T-cell (primary cell): Measurements from ENCODE around the gene RAB4A. TPM values are rescaled to one million over a fixed set of nuclear protein-coding genes. Genes with fewer than 3 reads are reported as not detected.

Experiments used
- ATAC-seq, 4 experiments: fragments of 200-7000 bp in 3 of 4; fragments of 150-1000 bp in 1 of 4; cut with Tn5 transposase; replicated peaks in 1 of 4; 1 replicate in 3 of 4; 2 replicates in 1 of 4; pipeline ENCODE4 v1.10.0; 2021; ENCODE audit warnings: moderate library complexity in 3 of 4, mild to moderate bottlenecking in 2 of 4, moderate number of reproducible peaks in 1 of 4
- CTCF ChIA-PET, 2 donors: fragments of 300-600 bp; sonication (Branson Sonifier 250); formaldehyde crosslinking; loops; one replicate each; lab custom pipeline; 2022; ENCODE audit warnings: antibody characterized with exemption in 2 of 2; lab: Charles Lee
- POLR2A ChIA-PET, 2 donors: fragments of 300-600 bp; sonication (Branson Sonifier 250); formaldehyde crosslinking; loops; one replicate each; lab custom pipeline; 2022; ENCODE audit warnings: antibody characterized with exemption in 2 of 2; lab: Charles Lee
- DNase-seq, 35 experiments: peaks; one replicate each; pipeline versions ENCODE4 v3.0.0 to v3.0.0-alpha.2; 2013 to 2023
- H3K27ac ChIP-seq: one replicate; pipeline ENCODE4 v1.5.1; 2013; ENCODE audit warnings: low read length
- H3K27me3 ChIP-seq, 2 experiments: replicated peaks in 1 of 2; 1 replicate in 1 of 2; 2 replicates in 1 of 2; pipeline versions ENCODE4 v1.6.1 to v1.7.0; 2013; ENCODE audit warnings: low read length in 1 of 2, mixed read lengths in 1 of 2; ENCODE audit not compliant: control insufficient read depth in 2 of 2, insufficient read depth in 2 of 2; ENCODE audit errors: extremely low read depth in 1 of 2
- H3K36me3 ChIP-seq, 2 donors: 1 replicate in 1 of 2; 2 replicates in 1 of 2; pipeline versions ENCODE4 v1.6.1 to v1.7.0; 2013; ENCODE audit warnings: low read length in 1 of 2; ENCODE audit not compliant: control insufficient read depth in 2 of 2, insufficient read depth in 1 of 2; ENCODE audit errors: extremely low read depth in 1 of 2
- H3K4me1 ChIP-seq, 2 experiments: 1 replicate in 1 of 2; 2 replicates in 1 of 2; pipeline versions ENCODE4 v1.6.1 to v1.7.0; 2013; ENCODE audit warnings: low read length in 2 of 2, mixed read lengths in 1 of 2; ENCODE audit not compliant: insufficient read depth in 2 of 2, control insufficient read depth in 1 of 2; ENCODE audit errors: extremely low read depth in 1 of 2
- H3K4me3 ChIP-seq, 2 donors: 1 replicate in 1 of 2; 2 replicates in 1 of 2; pipeline versions ENCODE4 v1.5.1 to v1.7.0; 2013; ENCODE audit warnings: mild to moderate bottlenecking in 2 of 2, low read length in 1 of 2, moderate library complexity in 1 of 2; ENCODE audit not compliant: control insufficient read depth in 1 of 2; ENCODE audit errors: extremely low read depth in 1 of 2
- H3K9me3 ChIP-seq: 2 replicates; pipeline ENCODE4 v1.7.0; 2013
- H3K27ac Mint-ChIP-seq, 2 donors: one replicate each; pipeline ENCODE4 v1.8.0; 2020 to 2021; ENCODE audit warnings: mild to moderate bottlenecking in 2 of 2, mixed read lengths in 2 of 2
- H3K27me3 Mint-ChIP-seq, 2 donors: one replicate each; pipeline ENCODE4 v1.8.0; 2021 to 2022; ENCODE audit warnings: mixed read lengths in 2 of 2
- H3K36me3 Mint-ChIP-seq: one replicate; pipeline ENCODE4 v1.8.0; 2021; ENCODE audit warnings: mixed read lengths
- H3K4me1 Mint-ChIP-seq, 3 donors: one replicate each; pipeline ENCODE4 v1.8.0; 2020 to 2022; ENCODE audit warnings: mixed read lengths in 3 of 3, mild to moderate bottlenecking in 1 of 3
- H3K4me3 Mint-ChIP-seq, 3 donors: one replicate each; pipeline ENCODE4 v1.8.0; 2020 to 2022; ENCODE audit warnings: mild to moderate bottlenecking in 3 of 3, mixed read lengths in 3 of 3, moderate library complexity in 3 of 3
- H3K9me3 Mint-ChIP-seq, 3 donors: one replicate each; pipeline ENCODE4 v1.8.0; 2020 to 2022; ENCODE audit warnings: mixed read lengths in 3 of 3
- WGBS: methylation state at CpG from one replicate; pipeline ENCODE4 v1.1.5; 2013; ENCODE audit warnings: missing lambda C conversion rate; ENCODE audit not compliant: insufficient coverage; 5-methylcytosine and 5-hydroxymethylcytosine counted together
- total RNA-seq, 35 experiments: library from RNA in 6 of 35; stranded (reverse) in 6 of 35; fragments of 120-200 nt in 1 of 35; gene quantifications; one replicate each; pipeline versions ENCODE4 v1.2.1 to v1.2.4 and lab custom pipeline; 2013 to 2026

RAB4A gene
- total RNA-seq, 5 donors from 2014 or later (not counting 1 experiment from before 2014, with no cell fraction given), result 25.4 to 52.1 (median 44.6) TPM

DNA sequence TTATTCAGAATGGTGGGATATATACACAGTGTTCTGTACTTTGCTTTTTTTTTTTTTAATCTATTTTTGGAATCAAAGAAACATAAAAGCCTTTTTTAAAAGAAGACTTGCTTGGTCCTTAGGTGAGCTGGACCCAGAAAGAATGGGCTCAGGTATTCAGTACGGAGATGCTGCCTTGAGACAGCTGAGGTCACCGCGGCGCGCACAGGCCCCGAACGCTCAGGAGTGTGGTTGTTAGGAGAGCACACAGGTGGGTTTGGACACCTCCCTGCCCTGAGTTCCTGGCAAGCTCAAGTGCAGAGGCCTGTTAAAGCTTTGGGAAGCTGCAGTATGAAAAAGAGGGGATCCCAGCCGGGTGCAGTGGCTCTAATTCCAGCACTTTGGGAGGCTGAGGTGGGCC lies 31.8 kb downstream of the RAB4A start:
- Histone ChIP-seq H3K4me3 (no peak overlapping the region), H3K4me1 (no peaks in the 10 kb centered on the region), H3K36me3 (peaks cover 0 to 49% of the 10 kb centered on the region in 2 donors), H3K9me3 (no peaks in the 10 kb centered on the region), H3K27me3 (no peaks in the 10 kb centered on the region), H3K27ac (no peak overlapping the region)
- ATAC-seq (no peak), DNase-seq (no peak)
- WGBS, result 100% methylated on average over 5 of the region's 8 CpGs
- ChIA-PET POLR2A (no interaction called here), CTCF (no interaction called here)
- Mint-ChIP-seq H3K4me3 (no peak overlapping the region), H3K27ac (no peak overlapping the region), H3K4me1 (peaks cover 0 to 13% (median 9%) of the 10 kb centered on the region in 3 donors), H3K36me3 (peaks cover 50% of the 10 kb centered on the region), H3K27me3 (no peaks in the 10 kb centered on the region), H3K9me3 (no peaks in the 10 kb centered on the region)

DNA sequence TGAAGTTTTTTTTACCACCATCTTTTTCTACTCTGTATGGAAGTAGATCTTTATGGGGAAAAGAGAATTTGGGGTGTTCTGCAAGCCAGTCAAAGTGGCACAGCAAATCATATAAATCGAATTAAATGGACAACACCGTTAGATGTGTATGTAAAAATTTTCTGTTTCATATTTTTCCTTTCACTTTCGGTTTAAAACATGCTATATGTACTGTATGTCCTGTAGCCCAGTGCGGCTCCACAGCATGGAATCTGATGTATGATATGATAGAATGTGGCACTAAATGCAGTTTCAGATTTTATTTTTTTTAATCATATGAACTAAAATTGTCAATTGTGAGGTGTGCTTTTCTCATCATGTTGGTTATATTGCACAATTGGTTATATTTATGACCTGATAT lies 32.9 kb downstream of the RAB4A start:
- ChIA-PET CTCF (no interaction called here), POLR2A (interaction anchor here in 1 of 2 donors (0.7 kb wide), 1 partner anchor 28 kb away, joined by 4 read pairs; no protein-coding TSS in a partner anchor)
- H3K27ac Mint-ChIP-seq, result no peak overlapping the region
- DNase-seq (no peak), ATAC-seq (no peak)
- H3K27me3 Mint-ChIP-seq, result no peaks in the 10 kb centered on the region
- no peaks in the 10 kb centered on the region for H3K9me3 Mint-ChIP-seq
- H3K4me3 Mint-ChIP-seq, result no peak overlapping the region
- peaks cover 57% of the 10 kb centered on the region for H3K36me3 Mint-ChIP-seq
- H3K27ac ChIP-seq, result no peak overlapping the region
- H3K9me3 ChIP-seq, result no peaks in the 10 kb centered on the region
- no peaks in the 10 kb centered on the region for H3K27me3 ChIP-seq
- H3K4me1 ChIP-seq, result no peaks in the 10 kb centered on the region
- peaks cover 0 to 53% of the 10 kb centered on the region in 2 donors for H3K36me3 ChIP-seq
- H3K4me3 ChIP-seq, result no peak overlapping the region
- WGBS, result no CpG with 5 or more reads among the region's 4 CpGs
- H3K4me1 Mint-ChIP-seq, result peaks cover 0 to 13% (median 9%) of the 10 kb centered on the region in 3 donors

DNA sequence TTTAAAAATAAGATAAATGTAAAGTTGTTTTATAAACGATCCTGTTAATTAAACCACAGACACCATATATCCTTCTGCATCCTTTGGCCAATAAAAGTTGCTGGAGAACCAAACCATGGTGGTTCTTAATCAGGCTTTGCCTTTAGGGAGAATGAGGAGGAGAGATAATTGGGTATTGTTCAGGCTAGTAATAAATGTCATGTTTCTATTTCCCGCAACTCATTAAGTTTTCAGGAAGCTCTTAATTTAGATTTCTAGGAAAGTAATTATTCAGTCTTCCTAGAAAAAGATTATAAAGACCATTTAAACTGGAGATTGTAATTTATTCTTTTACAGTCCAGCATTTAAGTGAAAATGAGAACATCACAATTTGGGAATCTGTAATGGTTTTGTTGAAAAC lies 34.5 kb downstream of the RAB4A start:
- no peak overlapping the region for H3K4me3 Mint-ChIP-seq
- H3K36me3 ChIP-seq, result peaks cover 0 to 42% of the 10 kb centered on the region in 2 donors
- peaks cover 51% of the 10 kb centered on the region for H3K36me3 Mint-ChIP-seq
- ATAC-seq (no peak), DNase-seq (no peak)
- ChIA-PET POLR2A (no interaction called here), CTCF (no interaction called here)
- no peaks in the 10 kb centered on the region for H3K9me3 ChIP-seq
- no peak overlapping the region for H3K27ac Mint-ChIP-seq
- no peak overlapping the region for H3K4me3 ChIP-seq
- no peak overlapping the region for H3K27ac ChIP-seq
- WGBS, result no CpG with 5 or more reads among the region's 2 CpGs
- no peaks in the 10 kb centered on the region for H3K9me3 Mint-ChIP-seq
- no peaks in the 10 kb centered on the region for H3K4me1 ChIP-seq
- peaks cover 0 to 13% (median 9%) of the 10 kb centered on the region in 3 donors for H3K4me1 Mint-ChIP-seq
- H3K27me3 ChIP-seq, result no peaks in the 10 kb centered on the region
- no peaks in the 10 kb centered on the region for H3K27me3 Mint-ChIP-seq

DNA sequence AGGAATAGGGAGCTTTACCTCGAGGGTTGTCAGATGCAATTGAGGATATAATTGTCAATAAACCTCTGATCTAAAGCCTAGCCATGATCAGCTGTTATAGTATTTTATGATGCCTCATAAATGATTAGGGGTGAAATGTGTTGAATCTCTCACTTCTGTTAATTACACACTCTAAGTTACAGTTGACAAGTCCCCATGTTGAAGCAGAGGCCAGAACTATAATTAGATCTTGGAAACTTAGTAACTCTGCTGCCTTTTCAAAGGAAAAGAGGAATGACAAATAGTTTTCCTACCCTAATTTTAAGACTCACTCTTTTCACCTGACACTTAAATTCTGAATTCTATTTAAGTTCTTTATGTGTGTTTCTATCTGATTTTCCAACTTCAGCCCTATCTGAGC lies 38.2 kb downstream of the RAB4A start:
- WGBS, result no CpG with 5 or more reads among the region's 1 CpG
- POLR2A ChIA-PET, result no interaction called here

DNA sequence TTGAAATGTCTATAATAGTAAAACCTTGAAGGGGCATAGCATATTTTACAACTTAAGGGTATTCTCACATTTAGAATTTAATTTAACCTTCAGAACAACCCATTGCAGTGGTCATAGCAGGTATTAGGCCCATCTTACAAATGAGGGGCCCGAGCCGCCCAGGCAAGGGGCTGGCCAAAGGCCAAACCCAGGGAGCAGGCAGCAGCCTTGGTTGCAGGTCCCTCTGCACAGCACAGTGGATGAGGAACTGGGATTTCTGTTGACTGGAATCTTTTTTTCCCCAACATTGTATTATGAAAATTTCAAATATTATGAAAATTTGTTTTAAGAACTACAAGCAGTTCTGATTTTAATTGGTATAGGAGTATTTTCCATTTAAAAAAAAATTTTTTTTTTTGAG lies 38.8 kb downstream of the RAB4A start:
- ChIA-PET POLR2A (no interaction called here), CTCF (no interaction called here)
- no peak overlapping the region for H3K4me3 ChIP-seq
- H3K4me1 Mint-ChIP-seq, result no peaks in the 10 kb centered on the region
- no peaks in the 10 kb centered on the region for H3K9me3 Mint-ChIP-seq
- no peak for ATAC-seq
- no peak overlapping the region for H3K4me3 Mint-ChIP-seq
- no CpG with 5 or more reads among the region's 2 CpGs for WGBS
- no peaks in the 10 kb centered on the region for H3K9me3 ChIP-seq
- no peak overlapping the region for H3K27ac Mint-ChIP-seq
- no peaks in the 10 kb centered on the region for H3K4me1 ChIP-seq
- H3K36me3 Mint-ChIP-seq, result peaks cover 47% of the 10 kb centered on the region
- H3K27me3 ChIP-seq, result no peaks in the 10 kb centered on the region
- peaks cover 0 to 35% of the 10 kb centered on the region in 2 donors for H3K36me3 ChIP-seq
- DNase-seq, result no peak
- no peaks in the 10 kb centered on the region for H3K27me3 Mint-ChIP-seq
- no peak overlapping the region for H3K27ac ChIP-seq

More for the DNA sequence above, 38.2 kb downstream of the RAB4A start:
- H3K36me3 ChIP-seq, result peaks cover 0 to 39% of the 10 kb centered on the region in 2 donors
- H3K4me3 Mint-ChIP-seq, result no peak overlapping the region
- no peaks in the 10 kb centered on the region for H3K27me3 Mint-ChIP-seq
- H3K27ac ChIP-seq, result no peak overlapping the region
- no peaks in the 10 kb centered on the region for H3K9me3 ChIP-seq
- no peaks in the 10 kb centered on the region for H3K4me1 ChIP-seq
- H3K27ac Mint-ChIP-seq, result no peak overlapping the region
- no peaks in the 10 kb centered on the region for H3K27me3 ChIP-seq
- peaks cover 53% of the 10 kb centered on the region for H3K36me3 Mint-ChIP-seq
- CTCF ChIA-PET, result no interaction called here
- H3K4me1 Mint-ChIP-seq, result peaks cover 0 to 2% (median 0%) of the 10 kb centered on the region in 3 donors
- H3K4me3 ChIP-seq, result no peak overlapping the region
- DNase-seq (no peak), ATAC-seq (no peak)
- no peaks in the 10 kb centered on the region for H3K9me3 Mint-ChIP-seq

DNA sequence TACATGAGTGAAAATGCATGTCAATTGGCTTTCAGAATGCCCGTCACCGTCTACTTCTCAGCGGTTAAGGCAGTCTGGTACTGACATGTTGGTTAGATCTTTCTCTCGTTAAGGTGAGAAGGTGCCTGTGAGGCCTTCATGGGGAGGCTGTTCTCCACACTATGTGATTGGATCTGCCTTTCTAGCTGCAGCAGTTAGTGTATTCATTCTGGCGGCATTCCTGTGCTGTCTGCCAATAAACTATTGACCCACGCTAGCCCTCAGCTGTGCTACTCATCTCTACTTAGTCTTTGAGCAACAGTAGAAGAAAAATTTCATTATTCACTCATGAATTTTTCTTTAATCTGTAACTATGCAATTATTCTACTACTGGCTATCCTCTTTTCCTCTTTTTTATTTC lies 39.9 kb downstream of the RAB4A start:
- Histone ChIP-seq H3K4me1 (no peaks in the 10 kb centered on the region), H3K27ac (no peak overlapping the region), H3K9me3 (no peaks in the 10 kb centered on the region), H3K36me3 (peaks cover 0 to 31% of the 10 kb centered on the region in 2 donors), H3K4me3 (no peak overlapping the region), H3K27me3 (no peaks in the 10 kb centered on the region)
- WGBS, result 100% methylated on average over 3 of the region's 6 CpGs
- CTCF ChIA-PET, result no interaction called here
- no peak for ATAC-seq
- Mint-ChIP-seq H3K27ac (no peak overlapping the region), H3K27me3 (no peaks in the 10 kb centered on the region), H3K4me1 (no peaks in the 10 kb centered on the region), H3K9me3 (no peaks in the 10 kb centered on the region), H3K4me3 (no peak overlapping the region), H3K36me3 (peaks cover 47% of the 10 kb centered on the region)
- no peak for DNase-seq
- POLR2A ChIA-PET, result no interaction called here

DNA sequence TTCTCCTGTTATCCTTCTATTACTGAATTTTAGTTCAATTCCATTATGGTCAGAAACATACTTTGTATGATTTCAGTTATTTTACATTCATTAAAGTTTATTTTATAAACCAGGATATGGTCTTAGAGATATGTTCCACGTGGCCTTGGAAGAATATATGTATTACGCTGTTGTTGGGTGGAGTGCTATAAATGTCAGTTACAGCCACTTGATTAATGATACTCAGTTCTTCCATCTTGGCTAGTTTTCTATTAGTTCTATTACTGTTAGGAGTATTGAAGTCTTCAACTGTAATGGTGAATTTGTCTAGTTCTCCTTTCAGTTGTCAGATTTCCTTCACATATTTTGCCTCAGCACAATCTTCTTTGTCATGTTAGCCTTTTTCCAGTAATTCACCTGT lies 45.3 kb downstream of the RAB4A start:
- Mint-ChIP-seq H3K27ac (no peak overlapping the region), H3K4me1 (no peaks in the 10 kb centered on the region), H3K9me3 (no peaks in the 10 kb centered on the region), H3K36me3 (peaks cover 24% of the 10 kb centered on the region), H3K27me3 (no peaks in the 10 kb centered on the region), H3K4me3 (no peak overlapping the region)
- WGBS, result no CpG with 5 or more reads among the region's 2 CpGs
- ChIA-PET POLR2A (no interaction called here), CTCF (no interaction called here)
- Histone ChIP-seq H3K27ac (no peak overlapping the region), H3K4me1 (no peaks in the 10 kb centered on the region), H3K27me3 (no peaks in the 10 kb centered on the region), H3K9me3 (no peaks in the 10 kb centered on the region), H3K36me3 (peaks cover 0 to 9% of the 10 kb centered on the region in 2 donors), H3K4me3 (no peak overlapping the region)
- ATAC-seq, result no peak
- DNase-seq, result no peak
